Adrenal gland (tissue), 5 donors: ENCODE results near the gene CRYGS.
"Not testable (repeated sequence)": the region's sequence is repeated elsewhere in the genome, so short reads cannot be mapped to it uniquely, and the experiment has no call there.

Experiments
- POLR2A ChIP-seq, 2 donors: fragments of 450-650 bp; IDR thresholded peaks; one replicate each; pipeline ENCODE4 v1.6.1; 2017; ENCODE audit warnings: antibody characterized with exemption in 2 of 2, mild to moderate bottlenecking in 2 of 2, moderate library complexity in 1 of 2
- TF ChIP-seq, protein P1 (sequence below), 6 experiments: fragments of 450-650 bp in 4 of 6; fragments of 200-600 bp in 2 of 6; sonication (generic) in 1 of 6; IDR thresholded peaks; 1 replicate in 5 of 6; 2 replicates in 1 of 6; pipeline versions ENCODE4 v1.5.1 to v1.8.0; 2016 to 2021; ENCODE audit warnings: antibody characterized with exemption in 6 of 6, mild to moderate bottlenecking in 2 of 6, moderate library complexity in 1 of 6
- donor health status: DM: no; HTN: no; CAD: no.

DNA sequence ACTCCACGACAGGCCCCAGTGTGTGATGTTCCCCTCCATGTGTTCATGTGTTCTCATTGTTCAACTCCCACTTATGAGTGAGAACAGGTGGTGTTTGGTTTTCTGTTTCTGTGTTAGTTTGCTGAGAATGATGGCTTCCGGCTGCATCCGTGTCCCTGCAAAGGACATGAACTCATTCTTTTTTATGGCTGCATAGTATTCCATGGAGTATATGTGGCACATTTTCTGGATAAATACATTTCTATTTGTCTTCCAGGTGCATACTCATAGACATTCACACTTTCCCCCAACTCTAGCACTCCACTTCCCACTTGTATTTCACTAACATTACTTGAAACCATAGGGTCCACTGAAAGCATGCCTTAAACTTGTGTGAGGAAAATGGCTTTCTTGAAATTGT lies 12.5 kb downstream of the CRYGS start:
- not testable (repeated sequence) for TF ChIP-seq POLR2A (IDR thresholded peaks at IDR 0.05)
- TF ChIP-seq, protein P1, sequence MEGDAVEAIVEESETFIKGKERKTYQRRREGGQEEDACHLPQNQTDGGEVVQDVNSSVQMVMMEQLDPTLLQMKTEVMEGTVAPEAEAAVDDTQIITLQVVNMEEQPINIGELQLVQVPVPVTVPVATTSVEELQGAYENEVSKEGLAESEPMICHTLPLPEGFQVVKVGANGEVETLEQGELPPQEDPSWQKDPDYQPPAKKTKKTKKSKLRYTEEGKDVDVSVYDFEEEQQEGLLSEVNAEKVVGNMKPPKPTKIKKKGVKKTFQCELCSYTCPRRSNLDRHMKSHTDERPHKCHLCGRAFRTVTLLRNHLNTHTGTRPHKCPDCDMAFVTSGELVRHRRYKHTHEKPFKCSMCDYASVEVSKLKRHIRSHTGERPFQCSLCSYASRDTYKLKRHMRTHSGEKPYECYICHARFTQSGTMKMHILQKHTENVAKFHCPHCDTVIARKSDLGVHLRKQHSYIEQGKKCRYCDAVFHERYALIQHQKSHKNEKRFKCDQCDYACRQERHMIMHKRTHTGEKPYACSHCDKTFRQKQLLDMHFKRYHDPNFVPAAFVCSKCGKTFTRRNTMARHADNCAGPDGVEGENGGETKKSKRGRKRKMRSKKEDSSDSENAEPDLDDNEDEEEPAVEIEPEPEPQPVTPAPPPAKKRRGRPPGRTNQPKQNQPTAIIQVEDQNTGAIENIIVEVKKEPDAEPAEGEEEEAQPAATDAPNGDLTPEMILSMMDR (IDR thresholded peaks at IDR 0.05) = not testable (repeated sequence)
